ENCODE results near the gene SCGB3A1. TPM values are rescaled to one million over a fixed set of nuclear protein-coding genes. Genes with fewer than 3 reads are reported as not detected.

Gene SCGB3A1
- 0.60 TPM in 1 of 2 replicates, not detected in the other for total RNA-seq

DNA sequence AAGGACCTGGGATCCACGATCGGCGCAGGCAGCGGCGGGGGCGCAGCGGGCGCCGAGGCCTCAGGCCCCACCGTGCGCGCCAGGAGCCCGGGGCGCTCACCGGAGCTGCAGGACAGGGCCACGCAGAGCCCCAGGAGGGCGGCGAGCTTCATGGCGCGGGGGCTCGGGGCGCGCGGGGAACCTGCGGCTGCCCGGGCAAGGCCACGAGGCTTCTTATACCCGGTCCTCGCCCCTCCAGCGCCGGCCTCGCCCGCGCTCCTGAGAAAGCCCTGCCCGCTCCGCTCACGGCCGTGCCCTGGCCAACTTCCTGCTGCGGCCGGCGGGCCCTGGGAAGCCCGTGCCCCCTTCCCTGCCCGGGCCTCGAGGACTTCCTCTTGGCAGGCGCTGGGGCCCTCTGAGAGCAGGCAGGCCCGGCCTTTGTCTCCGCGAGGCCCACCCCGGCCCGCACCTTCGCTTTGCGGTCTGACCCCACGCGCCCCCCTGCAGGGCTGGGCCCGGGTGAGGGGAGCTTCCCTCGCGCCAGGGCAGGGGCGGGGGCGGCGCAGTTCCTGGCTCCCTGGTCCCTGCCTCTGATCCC is at the start of gene SCGB3A1:
Gene SCGB3A1, minus strand, starts transcription at position 189 of the 577 bp plus-strand sequence. Its CDS starts 37 bp downstream, at position 152.

Other genes starting within 250 kb of the SCGB3A1 start
- 2.5 and 3.9 TPM in 2 replicates for gene GFPT2, start 238.2 kb downstream of the SCGB3A1 start, total RNA-seq
- 12.3 and 16.6 TPM in 2 replicates for gene CNOT6, start 97.1 kb downstream of the SCGB3A1 start, total RNA-seq
- gene FLT4, start 58.1 kb upstream of the SCGB3A1 start, total RNA-seq: not detected in 2 replicates
- gene OR2Y1, start 148.6 kb upstream of the SCGB3A1 start, total RNA-seq: not detected in 2 replicates
- gene MGAT1, start 211.3 kb upstream of the SCGB3A1 start, total RNA-seq: 123 and 141 TPM in 2 replicates